Stomach (tissue), 9 donors: ENCODE data around the gene FIGNL1. TPM values are rescaled to one million over a fixed set of nuclear protein-coding genes. Genes with fewer than 3 reads are reported as not detected.

Experiments
- DNase-seq, 2 donors: peaks; one replicate each; pipeline versions ENCODE4 v3.0.0 to v3.0.0-alpha.2; 2013 to 2019
- H3K27ac ChIP-seq, 5 donors: fragments of 200-600 bp in 4 of 5; sonication (generic) in 4 of 5; one replicate each; pipeline ENCODE4 v1.5.1; 2013 to 2019; ENCODE audit warnings: mild to moderate bottlenecking in 1 of 5, moderate library complexity in 1 of 5
- H3K27me3 ChIP-seq, 3 donors: fragments of 200-600 bp; sonication (generic); one replicate each; pipeline ENCODE4 v1.5.1; 2017 to 2019; ENCODE audit warnings: mixed run types in 1 of 3
- H3K36me3 ChIP-seq, 4 donors: fragments of 200-600 bp; sonication (generic); 1 replicate in 3 of 4; 2 replicates in 1 of 4; pipeline ENCODE4 v1.5.1; 2016 to 2019
- H3K4me1 ChIP-seq, 4 donors: fragments of 200-600 bp; sonication (generic); one replicate each; pipeline ENCODE4 v1.5.1; 2016 to 2019
- H3K4me3 ChIP-seq, 4 donors: fragments of 200-600 bp; sonication (generic) in 3 of 4; one replicate each; pipeline ENCODE4 v1.5.1; 2016 to 2019; ENCODE audit warnings: mild to moderate bottlenecking in 1 of 4
- H3K9me3 ChIP-seq, 4 donors: fragments of 200-600 bp; sonication (generic); one replicate each; pipeline ENCODE4 v1.5.1; 2016 to 2019
- CTCF ChIP-seq, 7 experiments: fragments of 450-650 bp in 4 of 7; fragments of 200-600 bp in 3 of 7; sonication (generic) in 3 of 7; IDR thresholded peaks; one replicate each; pipeline ENCODE4 v1.5.1; 2016 to 2019; ENCODE audit warnings: antibody characterized with exemption in 7 of 7, control low read depth in 2 of 7, mild to moderate bottlenecking in 1 of 7
- EP300 ChIP-seq: sonication (generic); formaldehyde crosslinking; IDR thresholded peaks from one replicate; pipeline ENCODE4 v1.6.1; 2017; ENCODE audit warnings: antibody characterized with exemption
- POLR2A ChIP-seq, 4 donors: fragments of 450-650 bp; IDR thresholded peaks; one replicate each; pipeline ENCODE4 v1.6.1; 2016; ENCODE audit warnings: antibody characterized with exemption in 4 of 4, control low read depth in 2 of 4, mild to moderate bottlenecking in 1 of 4, moderate library complexity in 1 of 4
- POLR2AphosphoS5 ChIP-seq, 3 donors: sonication (generic); formaldehyde crosslinking; IDR thresholded peaks; one replicate each; pipeline ENCODE4 v1.6.1; 2016; ENCODE audit warnings: antibody characterized with exemption in 3 of 3
- WGBS, 5 donors: extraction: QIAGEN DNeasy Blood & Tissue Kit in 3 of 5; methylation state at CpG; one replicate each; pipeline versions ENCODE4 v1.1.5 to v1.1.7; 2013 to 2018; 5-methylcytosine and 5-hydroxymethylcytosine counted together
- intact Hi-C: fragments of 100-400 bp; cut with DNase I; formaldehyde crosslinking; loops from one replicate; pipeline ENCODE4 v1.15.1; 2023; ENCODE audit warnings: low total_unique reads
- polyA plus RNA-seq, 3 donors: library from polyadenylated mRNA; stranded (reverse); fragments of 200-250 nt; gene quantifications; one replicate each; pipeline ENCODE4 v1.2.3, GENCODE V29; 2013
- total RNA-seq, 5 donors: library from RNA; depleted of rRNA; stranded (reverse); fragments of >200 nt; gene quantifications; one replicate each; pipeline versions ENCODE4 v1.1.0 to v1.2.3, GENCODE V29; 2014 to 2016
- donor health status: healthy with polysubstance abuse.
- donor health status: Bipolar disorder and iron deficiency.
- donor health status: healthy.

Gene FIGNL1
- total and polyA plus RNA-seq, 8 donors, result 0.29 to 32.1 (median 5.1) TPM

GRCh38 chr7:50405221-50405620 lies 44.9 kb downstream of the FIGNL1 start:
- Histone ChIP-seq H3K4me1 (peaks cover 0 to 3% (median 1%) of the 10 kb centered on the region in 4 donors), H3K36me3 (peaks cover 0 to 10% (median 9%) of the 10 kb centered on the region in 4 donors), H3K27me3 (peaks cover 0 to 50% (median 6%) of the 10 kb centered on the region in 3 donors), H3K4me3 (no peak overlapping the region), H3K9me3 (no peaks in the 10 kb centered on the region), H3K27ac (no peak overlapping the region)
- WGBS, 5 donors, result 68 to 88% (median 81%) methylated on average over 7 of the region's 7 CpGs
- DNase-seq, result no peak
- no peak for TF ChIP-seq CTCF (IDR thresholded peaks at IDR 0.05)
- intact Hi-C loops, result no loop called here

GRCh38 chr7:50404392-50404791 lies 45.8 kb downstream of the FIGNL1 start:
- H3K9me3 ChIP-seq, result no peaks in the 10 kb centered on the region
- TF ChIP-seq POLR2AphosphoS5 (IDR thresholded peaks at IDR 0.05) (no peak), EP300 (no peak), POLR2A (IDR thresholded peaks at IDR 0.05) (no peak), CTCF (IDR thresholded peaks at IDR 0.05) (no peak)
- H3K27me3 ChIP-seq, result peaks cover 3 to 58% (median 6%) of the 10 kb centered on the region in 3 donors
- H3K27ac ChIP-seq, result no peak overlapping the region
- H3K36me3 ChIP-seq, result peaks cover 0 to 18% (median 16%) of the 10 kb centered on the region in 4 donors
- peaks cover 0 to 8% (median 3%) of the 10 kb centered on the region in 4 donors for H3K4me1 ChIP-seq
- no peak overlapping the region for H3K4me3 ChIP-seq
- intact Hi-C loops, result no loop called here
- 73 to 85% (median 79%) methylated on average over 7 of the region's 7 CpGs for WGBS, 5 donors
- DNase-seq, result no peak

DNA sequence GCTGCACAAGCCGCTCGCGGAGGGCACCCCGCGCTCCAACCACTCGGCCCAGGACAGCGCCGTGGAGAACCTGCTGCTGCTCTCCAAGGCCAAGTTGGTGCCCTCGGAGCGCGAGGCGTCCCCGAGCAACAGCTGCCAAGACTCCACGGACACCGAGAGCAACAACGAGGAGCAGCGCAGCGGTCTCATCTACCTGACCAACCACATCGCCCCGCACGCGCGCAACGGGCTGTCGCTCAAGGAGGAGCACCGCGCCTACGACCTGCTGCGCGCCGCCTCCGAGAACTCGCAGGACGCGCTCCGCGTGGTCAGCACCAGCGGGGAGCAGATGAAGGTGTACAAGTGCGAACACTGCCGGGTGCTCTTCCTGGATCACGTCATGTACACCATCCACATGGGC lies 50.0 kb downstream of the FIGNL1 start:
- H3K9me3 ChIP-seq, result no peaks in the 10 kb centered on the region
- no peak for DNase-seq
- TF ChIP-seq EP300, result no peak
- TF ChIP-seq POLR2A (IDR thresholded peaks at IDR 0.05), result no peak
- no peak for TF ChIP-seq CTCF (IDR thresholded peaks at IDR 0.05)
- no peak for TF ChIP-seq POLR2AphosphoS5 (IDR thresholded peaks at IDR 0.05)
- 19 to 57% (median 22%) methylated on average over 28 to 41 of the region's 41 CpGs; no CpG with 5 or more reads in 1 of the 5 donors for WGBS, 5 donors
- H3K36me3 ChIP-seq, result peaks cover 0 to 19% (median 17%) of the 10 kb centered on the region in 4 donors
- H3K27me3 ChIP-seq, result peaks cover 3 to 42% (median 6%) of the 10 kb centered on the region in 3 donors
- H3K4me3 ChIP-seq, result no peak overlapping the region
- H3K4me1 ChIP-seq, result peaks cover 0 to 15% (median 4%) of the 10 kb centered on the region in 4 donors
- no peak overlapping the region for H3K27ac ChIP-seq
- intact Hi-C loops, result no loop called here

DNA sequence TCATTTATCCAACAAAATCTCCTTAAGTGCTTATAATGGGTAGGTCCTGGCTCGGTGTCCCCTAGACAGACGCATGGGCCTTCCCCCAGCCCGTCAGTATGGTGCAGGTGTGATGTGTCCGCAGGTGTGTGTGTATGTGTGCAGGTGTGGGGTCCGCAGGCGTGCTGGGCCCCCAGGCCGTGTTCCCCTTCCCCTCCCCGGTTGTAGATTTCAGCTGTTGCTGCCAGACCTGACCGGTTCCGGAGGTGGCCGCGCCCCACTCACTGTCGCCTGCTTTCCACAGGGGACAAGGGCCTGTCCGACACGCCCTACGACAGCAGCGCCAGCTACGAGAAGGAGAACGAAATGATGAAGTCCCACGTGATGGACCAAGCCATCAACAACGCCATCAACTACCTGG lies 50.5 kb downstream of the FIGNL1 start:
- Histone ChIP-seq H3K9me3 (no peaks in the 10 kb centered on the region), H3K27ac (no peak overlapping the region), H3K4me1 (peaks cover 0 to 15% (median 4%) of the 10 kb centered on the region in 4 donors), H3K27me3 (peaks cover 3 to 40% (median 6%) of the 10 kb centered on the region in 3 donors), H3K4me3 (no peak overlapping the region), H3K36me3 (peaks cover 0 to 19% (median 17%) of the 10 kb centered on the region in 4 donors)
- 44 to 69% (median 58%) methylated on average over 18 to 21 of the region's 21 CpGs for WGBS, 5 donors
- TF ChIP-seq EP300 (no peak), POLR2A (IDR thresholded peaks at IDR 0.05) (no peak), CTCF (IDR thresholded peaks at IDR 0.05) (no peak), POLR2AphosphoS5 (IDR thresholded peaks at IDR 0.05) (no peak)
- intact Hi-C loops, result no loop called here
- DNase-seq, result no peak
